WTC11 (cell line): ENCODE measurements around the gene SMOC2. TPM values are rescaled to one million over a fixed set of nuclear protein-coding genes. Genes with fewer than 3 reads are reported as not detected.

Experiments used
- ATAC-seq: fragments of 200-7000 bp; cut with Tn5 transposase; 2 replicates; pipeline ENCODE4 v1.10.0; 2021; ENCODE audit warnings: mild to moderate bottlenecking, moderate library complexity
- CTCF ChIA-PET: fragments of 300-600 bp; sonication (Branson Sonifier 250); formaldehyde crosslinking; loops from one replicate; lab custom pipeline; 2021; ENCODE audit warnings: antibody characterized with exemption; lab: Charles Lee
- POLR2A ChIA-PET: fragments of 350-600 bp; sonication (Branson Sonifier 250); formaldehyde crosslinking; loops from one replicate; lab custom pipeline; 2021; ENCODE audit warnings: antibody characterized with exemption; lab: Charles Lee
- DNase-seq: peaks from one replicate; pipeline ENCODE4 v3.0.0; 2021; ENCODE audit warnings: low spot score
- H3K27ac Mint-ChIP-seq: 2 replicates; pipeline ENCODE4 v1.8.0; 2021; ENCODE audit warnings: mixed read lengths
- H3K27me3 Mint-ChIP-seq: 2 replicates; pipeline ENCODE4 v1.8.0; 2021; ENCODE audit warnings: low read depth, mild to moderate bottlenecking, moderate library complexity, mixed read lengths
- H3K36me3 Mint-ChIP-seq: 2 replicates; pipeline ENCODE4 v1.8.0; 2021; ENCODE audit warnings: mixed read lengths
- H3K4me1 Mint-ChIP-seq: 2 replicates; pipeline ENCODE4 v1.8.0; 2022; ENCODE audit warnings: mixed read lengths
- H3K4me3 Mint-ChIP-seq: 2 replicates; pipeline ENCODE4 v1.8.0; 2021; ENCODE audit warnings: mild to moderate bottlenecking, moderate library complexity, mixed read lengths
- H3K9me3 Mint-ChIP-seq: 2 replicates; pipeline ENCODE4 v1.8.0; 2021; ENCODE audit warnings: mixed read lengths
- CREM ChIP-seq: sonication (generic); formaldehyde crosslinking; IDR thresholded peaks from 2 replicates; pipeline ENCODE4 v1.8.1; 2022; ENCODE audit warnings: mild to moderate bottlenecking, missing genetic modification reagents, moderate library complexity
- ESRRA ChIP-seq: sonication (generic); formaldehyde crosslinking; IDR thresholded peaks from 2 replicates; pipeline ENCODE4 v1.8.1; 2022; ENCODE audit warnings: mild to moderate bottlenecking, missing genetic modification reagents, borderline replicate concordance
- MYBL2 ChIP-seq: sonication (generic); formaldehyde crosslinking; IDR thresholded peaks from 2 replicates; pipeline ENCODE4 v1.8.1; 2023; ENCODE audit warnings: mild to moderate bottlenecking, moderate library complexity, missing genetic modification reagents
- RELA ChIP-seq: sonication (generic); formaldehyde crosslinking; IDR thresholded peaks from 2 replicates; pipeline ENCODE4 v1.8.1; 2022; ENCODE audit warnings: missing genetic modification reagents, mild to moderate bottlenecking, borderline replicate concordance
- TEAD4 ChIP-seq: sonication (generic); formaldehyde crosslinking; IDR thresholded peaks from 2 replicates; pipeline ENCODE4 v1.8.0; 2022; ENCODE audit warnings: mild to moderate bottlenecking, missing genetic modification reagents
- ZNF263 ChIP-seq: sonication (generic); formaldehyde crosslinking; IDR thresholded peaks from 2 replicates; pipeline ENCODE4 v1.8.1; 2022; ENCODE audit warnings: low read depth, mild to moderate bottlenecking, moderate library complexity, missing genetic modification reagents
- total RNA-seq: library from RNA; stranded (reverse); gene quantifications from 3 replicates; pipeline ENCODE4 v1.2.3, GENCODE V29; 2021
- TF ChIP-seq, protein P1 (sequence below): fragments of 200-600 bp; IDR thresholded peaks from 2 replicates; pipeline ENCODE4 v1.8.0; 2022; ENCODE audit warnings: antibody characterized with exemption
- TF ChIP-seq, protein P2 (sequence below): sonication (generic); formaldehyde crosslinking; IDR thresholded peaks from 2 replicates; pipeline ENCODE4 v1.8.0; 2022; ENCODE audit warnings: mild to moderate bottlenecking, missing genetic modification reagents
- TF ChIP-seq, protein P3 (sequence below): sonication (generic); formaldehyde crosslinking; IDR thresholded peaks from 2 replicates; pipeline ENCODE4 v1.8.1; 2023; ENCODE audit warnings: mild to moderate bottlenecking, missing genetic modification reagents, moderate library complexity
- TF ChIP-seq, protein P4 (sequence below): sonication (generic); formaldehyde crosslinking; IDR thresholded peaks from 2 replicates; pipeline ENCODE4 v1.8.0; 2023; ENCODE audit warnings: missing genetic modification reagents
- TF ChIP-seq, protein P5 (sequence below): fragments of 250-450 bp; sonication (Bioruptor Pico); IDR thresholded peaks from 2 replicates; pipeline ENCODE4 v1.9.0; 2021; ENCODE audit warnings: moderate library complexity, mild to moderate bottlenecking, inconsistent platforms, borderline replicate concordance

SMOC2 gene
- total RNA-seq, 1 experiment from 2014 or later: 3.9 TPM

DNA sequence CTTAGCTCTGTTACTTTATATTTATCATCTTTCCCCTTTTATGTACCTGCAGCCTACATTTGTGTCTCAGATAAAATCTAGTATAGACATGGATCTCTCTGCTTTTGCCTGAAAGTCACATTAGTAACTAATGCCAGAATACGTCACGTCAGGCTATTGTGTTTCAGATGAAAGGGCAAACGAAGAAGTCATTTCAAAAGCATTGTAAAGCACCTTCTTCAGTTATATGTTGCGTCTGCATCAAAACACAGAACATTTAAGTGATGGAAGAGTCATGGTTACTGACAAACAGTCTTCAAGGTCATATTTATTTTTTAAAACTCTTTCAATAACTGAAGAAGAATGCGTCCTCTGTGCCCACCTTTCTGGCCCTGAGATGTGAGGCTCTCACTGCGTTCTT is 119.1 kb downstream of the SMOC2 start (continued):
- TF ChIP-seq, protein P1, sequence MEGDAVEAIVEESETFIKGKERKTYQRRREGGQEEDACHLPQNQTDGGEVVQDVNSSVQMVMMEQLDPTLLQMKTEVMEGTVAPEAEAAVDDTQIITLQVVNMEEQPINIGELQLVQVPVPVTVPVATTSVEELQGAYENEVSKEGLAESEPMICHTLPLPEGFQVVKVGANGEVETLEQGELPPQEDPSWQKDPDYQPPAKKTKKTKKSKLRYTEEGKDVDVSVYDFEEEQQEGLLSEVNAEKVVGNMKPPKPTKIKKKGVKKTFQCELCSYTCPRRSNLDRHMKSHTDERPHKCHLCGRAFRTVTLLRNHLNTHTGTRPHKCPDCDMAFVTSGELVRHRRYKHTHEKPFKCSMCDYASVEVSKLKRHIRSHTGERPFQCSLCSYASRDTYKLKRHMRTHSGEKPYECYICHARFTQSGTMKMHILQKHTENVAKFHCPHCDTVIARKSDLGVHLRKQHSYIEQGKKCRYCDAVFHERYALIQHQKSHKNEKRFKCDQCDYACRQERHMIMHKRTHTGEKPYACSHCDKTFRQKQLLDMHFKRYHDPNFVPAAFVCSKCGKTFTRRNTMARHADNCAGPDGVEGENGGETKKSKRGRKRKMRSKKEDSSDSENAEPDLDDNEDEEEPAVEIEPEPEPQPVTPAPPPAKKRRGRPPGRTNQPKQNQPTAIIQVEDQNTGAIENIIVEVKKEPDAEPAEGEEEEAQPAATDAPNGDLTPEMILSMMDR: no peak

DNA sequence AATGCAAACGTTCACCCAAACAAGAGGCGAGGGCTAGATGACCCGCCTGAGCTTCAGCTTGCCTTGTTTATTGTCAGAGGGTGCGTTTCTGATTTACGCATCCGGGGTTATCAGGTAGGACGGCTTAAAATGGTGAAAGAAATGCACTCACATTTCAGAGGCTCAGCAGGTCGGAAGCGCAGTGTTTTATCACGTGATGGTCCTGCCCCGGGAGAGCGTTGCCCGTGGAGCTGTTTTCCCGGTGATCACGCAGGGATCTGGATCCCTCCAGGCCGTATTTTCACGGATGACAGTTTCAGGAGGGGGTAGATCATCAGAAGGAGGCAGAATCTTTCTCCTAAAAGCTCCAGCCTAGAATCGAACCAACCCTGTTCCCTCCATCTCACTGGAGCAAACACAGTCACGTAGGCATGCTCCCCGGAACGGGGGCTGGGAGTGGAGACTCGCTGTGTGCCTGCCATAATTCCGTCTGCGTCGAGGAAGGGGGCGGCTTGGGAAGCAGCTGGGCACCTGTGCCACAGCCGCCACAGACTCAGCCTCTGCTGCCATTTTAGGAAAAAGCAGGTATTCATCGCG is 121.7 kb downstream of the SMOC2 start:
- Mint-ChIP-seq H3K36me3 (peaks cover 4% of the 10 kb centered on the region; the same call in 1 of the 2 replicates), H3K4me1 (peaks cover 18% of the 10 kb centered on the region), H3K27me3 (peaks cover 9% of the 10 kb centered on the region), H3K4me3 (no peak overlapping the region), H3K9me3 (peaks cover 11% of the 10 kb centered on the region), H3K27ac (no peak overlapping the region)
- DNase-seq: no peak
- TF ChIP-seq, protein P2, sequence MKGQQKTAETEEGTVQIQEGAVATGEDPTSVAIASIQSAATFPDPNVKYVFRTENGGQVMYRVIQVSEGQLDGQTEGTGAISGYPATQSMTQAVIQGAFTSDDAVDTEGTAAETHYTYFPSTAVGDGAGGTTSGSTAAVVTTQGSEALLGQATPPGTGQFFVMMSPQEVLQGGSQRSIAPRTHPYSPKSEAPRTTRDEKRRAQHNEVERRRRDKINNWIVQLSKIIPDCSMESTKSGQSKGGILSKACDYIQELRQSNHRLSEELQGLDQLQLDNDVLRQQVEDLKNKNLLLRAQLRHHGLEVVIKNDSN (CRISPR knock-in tag): peak; percentile 54; the same call in 1 of the 2 replicates
- TF ChIP-seq, protein P3, sequence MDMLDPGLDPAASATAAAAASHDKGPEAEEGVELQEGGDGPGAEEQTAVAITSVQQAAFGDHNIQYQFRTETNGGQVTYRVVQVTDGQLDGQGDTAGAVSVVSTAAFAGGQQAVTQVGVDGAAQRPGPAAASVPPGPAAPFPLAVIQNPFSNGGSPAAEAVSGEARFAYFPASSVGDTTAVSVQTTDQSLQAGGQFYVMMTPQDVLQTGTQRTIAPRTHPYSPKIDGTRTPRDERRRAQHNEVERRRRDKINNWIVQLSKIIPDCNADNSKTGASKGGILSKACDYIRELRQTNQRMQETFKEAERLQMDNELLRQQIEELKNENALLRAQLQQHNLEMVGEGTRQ (CRISPR knock-in tag): peak; percentile 47; the same call in 1 of the 2 replicates
- no peak for TF ChIP-seq ESRRA (CRISPR knock-in tag)
- TF ChIP-seq, all 79 proteins: peak for 2
- ChIA-PET POLR2A (no interaction called here), CTCF (interaction anchor here (0.6 to 1.4 kb wide), 2 partner anchors 23 to 329 kb away, joined by 4 to 6 read pairs; no protein-coding TSS in a partner anchor)
- ATAC-seq: no peak

DNA sequence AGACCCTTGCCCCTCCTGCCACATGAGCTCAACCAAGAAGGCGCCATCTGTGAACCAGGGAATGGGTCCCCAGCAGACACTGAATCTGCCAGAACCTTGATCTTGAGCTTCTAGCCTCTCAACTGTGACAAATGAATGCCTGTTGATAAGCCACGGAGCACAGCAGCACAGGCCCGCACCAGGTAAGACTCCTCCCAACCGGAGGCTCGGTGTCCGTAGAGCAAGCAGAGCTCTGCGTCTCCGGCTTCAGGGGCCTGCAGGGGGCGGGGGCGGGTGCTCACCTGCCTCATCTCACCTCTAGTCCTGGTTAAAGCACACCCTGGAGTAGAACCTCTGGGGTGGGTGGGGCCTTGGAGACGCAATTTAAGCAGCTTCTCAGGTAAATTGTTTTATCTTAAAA is 122.7 kb downstream of the SMOC2 start:
- POLR2A ChIA-PET: no interaction called here
- peaks cover 4% of the 10 kb centered on the region; the same call in 1 of the 2 replicates for H3K36me3 Mint-ChIP-seq
- TF ChIP-seq ZNF263 (CRISPR knock-in tag): 0 out of 2 replicates have a peak, but pooled peaks have one; percentile 27
- TF ChIP-seq, protein P4, sequence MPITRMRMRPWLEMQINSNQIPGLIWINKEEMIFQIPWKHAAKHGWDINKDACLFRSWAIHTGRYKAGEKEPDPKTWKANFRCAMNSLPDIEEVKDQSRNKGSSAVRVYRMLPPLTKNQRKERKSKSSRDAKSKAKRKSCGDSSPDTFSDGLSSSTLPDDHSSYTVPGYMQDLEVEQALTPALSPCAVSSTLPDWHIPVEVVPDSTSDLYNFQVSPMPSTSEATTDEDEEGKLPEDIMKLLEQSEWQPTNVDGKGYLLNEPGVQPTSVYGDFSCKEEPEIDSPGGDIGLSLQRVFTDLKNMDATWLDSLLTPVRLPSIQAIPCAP (CRISPR knock-in tag): no peak
- TF ChIP-seq, all 79 proteins: peak for 1
- DNase-seq (peak; percentile 61), ATAC-seq (peak; percentile 100)
- Mint-ChIP-seq H3K4me1 (peaks cover 18% of the 10 kb centered on the region), H3K27me3 (peaks cover 9% of the 10 kb centered on the region), H3K4me3 (no peak overlapping the region), H3K27ac (no peak overlapping the region), H3K9me3 (peaks cover 11% of the 10 kb centered on the region)
- CTCF ChIA-PET: interaction anchor here (0.6 to 1.6 kb wide), 13 partner anchors 11 to 430 kb away, joined by 3 to 12 read pairs (median 3); no protein-coding TSS in a partner anchor

DNA sequence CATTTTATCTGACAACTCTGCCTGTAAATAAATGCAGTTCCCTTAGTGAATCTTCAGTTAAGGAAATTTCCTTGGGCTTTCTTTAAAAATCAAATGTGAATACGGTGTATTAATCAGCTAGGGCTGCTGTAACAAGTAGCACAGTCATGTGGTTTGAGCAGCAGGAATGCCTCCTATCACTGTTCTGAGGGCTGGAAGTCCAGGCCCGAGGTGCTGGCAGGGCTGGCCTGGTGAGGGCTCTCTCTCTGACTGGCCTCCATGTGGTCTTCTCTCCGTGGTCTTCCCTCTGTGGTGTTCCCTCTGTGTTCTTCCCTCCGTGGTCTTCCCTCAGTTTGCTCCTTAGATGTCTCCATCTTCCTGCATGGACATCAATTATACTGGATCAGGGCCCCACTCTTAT is 124.1 kb downstream of the SMOC2 start:
- CTCF ChIA-PET: no interaction called here
- peaks cover 11% of the 10 kb centered on the region for H3K9me3 Mint-ChIP-seq
- POLR2A ChIA-PET: no interaction called here
- H3K4me3 Mint-ChIP-seq: no peak overlapping the region
- DNase-seq (no peak), ATAC-seq (no peak)
- TF ChIP-seq CREM (no peak), MYBL2 (CRISPR knock-in tag) (no peak), RELA (CRISPR knock-in tag) (no peak), TEAD4 (CRISPR knock-in tag) (no peak), ZNF263 (CRISPR knock-in tag) (no peak)
- TF ChIP-seq, protein P5, sequence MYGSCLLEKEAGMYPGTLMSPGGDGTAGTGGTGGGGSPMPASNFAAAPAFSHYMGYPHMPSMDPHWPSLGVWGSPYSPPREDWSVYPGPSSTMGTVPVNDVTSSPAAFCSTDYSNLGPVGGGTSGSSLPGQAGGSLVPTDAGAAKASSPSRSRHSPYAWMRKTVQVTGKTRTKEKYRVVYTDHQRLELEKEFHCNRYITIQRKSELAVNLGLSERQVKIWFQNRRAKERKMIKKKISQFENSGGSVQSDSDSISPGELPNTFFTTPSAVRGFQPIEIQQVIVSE: no peak
- H3K27ac Mint-ChIP-seq: no peak overlapping the region
- H3K4me1 Mint-ChIP-seq: peaks cover 18% of the 10 kb centered on the region
- H3K27me3 Mint-ChIP-seq: peaks cover 9% of the 10 kb centered on the region
- peaks cover 4% of the 10 kb centered on the region; the same call in 1 of the 2 replicates for H3K36me3 Mint-ChIP-seq
